Stimulated activated CD4-positive, alpha-beta T cell treated with anti-CD3 and anti-CD28 coated beads, Interleukin-12 subunit alpha, Interleukin-12 subunit beta, amount 100 ng/mL, for 48 hours (primary cell): ENCODE results near the gene IQGAP3.

Source experiments
- DNase-seq, 3 donors: peaks; one replicate each; pipeline ENCODE4 v3.0.0-alpha.2; 2020; ENCODE audit warnings: low read depth in 2 of 3, low spot score in 1 of 3

Gene IQGAP3

GRCh38 chr1:156543066-156543465 is 29.3 kb downstream of the IQGAP3 start:
- DNase-seq = no peak

- no peak for DNase-seq
These were observed 31.4 kb downstream of the IQGAP3 start for GRCh38 chr1:156540955-156541354.

GRCh38 chr1:156539818-156540355 is 32.5 kb downstream of the IQGAP3 start:
- no peak for DNase-seq

DNA sequence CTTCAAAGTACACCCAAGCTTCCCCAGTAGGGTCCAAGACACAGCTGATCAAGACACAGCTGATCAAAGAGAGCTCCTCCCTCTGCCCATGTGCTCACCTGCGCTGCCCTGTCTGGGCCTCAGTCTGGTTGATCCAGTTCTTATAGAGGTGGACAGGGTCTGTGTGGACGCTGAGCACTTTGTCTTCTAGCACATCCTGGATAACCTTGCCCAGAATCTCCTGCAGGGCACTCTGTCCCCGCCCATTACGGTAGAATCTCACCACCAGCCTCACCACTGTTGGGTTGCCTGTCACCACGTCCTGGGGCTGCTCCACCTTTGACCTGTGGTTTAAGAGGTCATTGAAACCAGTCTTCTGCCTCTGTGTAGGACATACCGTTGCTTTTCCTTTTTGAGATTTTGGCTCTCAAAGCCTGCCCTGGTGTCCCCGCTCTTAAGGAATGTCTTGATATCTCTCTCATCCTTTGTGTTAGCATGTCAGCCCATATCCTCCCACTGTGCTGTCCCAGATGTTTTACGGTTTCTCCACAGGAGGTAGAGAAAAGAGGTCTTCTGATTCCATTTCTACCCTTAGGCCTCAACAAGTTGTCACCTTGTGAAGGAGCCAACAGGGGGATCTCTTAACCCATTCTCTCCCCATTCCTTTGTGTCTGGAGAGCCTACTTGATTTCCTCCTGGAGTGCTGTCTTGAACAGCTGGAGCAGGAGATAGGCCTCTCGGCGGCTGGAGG is 33.5 kb downstream of the IQGAP3 start:
- DNase-seq = no peak

GRCh38 chr1:156537027-156537426 is 35.3 kb downstream of the IQGAP3 start:
- DNase-seq = no peak

DNA sequence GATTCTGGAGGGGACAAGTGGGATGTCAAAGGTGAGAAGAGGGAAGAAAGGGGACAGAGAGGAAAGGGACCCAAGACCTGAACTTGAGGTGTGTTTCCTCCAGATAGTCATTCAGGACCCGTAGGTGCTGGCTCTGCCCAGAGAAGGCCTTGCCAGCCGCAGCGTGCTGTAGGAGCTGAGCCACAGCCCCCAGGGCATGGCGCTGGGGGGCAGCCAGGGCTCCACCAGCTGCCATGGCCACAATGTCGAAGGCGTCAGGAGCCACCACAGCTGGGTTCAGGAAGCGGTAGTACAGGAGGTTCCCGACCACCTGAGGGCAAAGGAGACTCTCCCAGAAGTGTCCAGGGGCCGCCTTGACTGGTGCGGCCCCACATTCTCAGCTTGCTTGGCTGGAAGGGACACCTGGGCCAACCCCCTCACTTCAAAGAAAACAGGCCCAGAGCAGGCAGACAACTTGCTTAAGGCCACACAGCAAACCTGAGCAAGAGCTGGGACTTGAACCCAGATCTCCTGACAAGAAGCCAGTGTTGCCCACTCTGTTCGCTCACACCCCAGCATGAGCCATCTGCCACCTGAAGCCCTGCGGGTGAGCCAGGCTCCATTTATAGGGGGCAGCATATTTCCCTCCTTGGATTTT is 37.8 kb downstream of the IQGAP3 start:
- no peak for DNase-seq

- no peak for DNase-seq
These were observed 38.7 kb downstream of the IQGAP3 start for GRCh38 chr1:156533568-156534220.

- no peak for DNase-seq
These were observed 40.0 kb downstream of the IQGAP3 start for GRCh38 chr1:156532374-156532773.

GRCh38 chr1:156530006-156530405 is 42.4 kb downstream of the IQGAP3 start:
- DNase-seq = no peak

GRCh38 chr1:156528875-156529425 is 43.4 kb downstream of the IQGAP3 start:
- DNase-seq = no peak

GRCh38 chr1:156528231-156528630 is 44.1 kb downstream of the IQGAP3 start:
- DNase-seq = no peak

DNA sequence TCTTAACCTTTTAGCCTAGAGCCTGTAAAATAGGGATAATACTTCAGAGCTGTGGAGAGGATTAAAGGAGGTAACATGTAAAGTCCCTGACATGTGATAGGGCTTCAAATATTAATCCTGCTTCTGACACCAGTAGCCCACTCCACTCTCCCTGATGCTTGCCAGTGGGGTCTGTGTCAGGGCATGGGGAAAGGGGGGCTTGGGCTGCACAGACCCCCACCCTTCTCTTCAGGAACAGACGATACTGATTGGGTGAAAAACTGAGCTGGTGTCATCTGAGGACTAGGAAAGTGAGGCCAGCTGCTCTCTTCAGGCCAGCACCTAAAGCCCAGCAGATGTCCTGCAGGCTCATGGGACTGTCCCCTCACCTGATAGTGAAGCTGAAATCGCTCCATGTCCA is 44.8 kb downstream of the IQGAP3 start:
- no peak for DNase-seq

DNA sequence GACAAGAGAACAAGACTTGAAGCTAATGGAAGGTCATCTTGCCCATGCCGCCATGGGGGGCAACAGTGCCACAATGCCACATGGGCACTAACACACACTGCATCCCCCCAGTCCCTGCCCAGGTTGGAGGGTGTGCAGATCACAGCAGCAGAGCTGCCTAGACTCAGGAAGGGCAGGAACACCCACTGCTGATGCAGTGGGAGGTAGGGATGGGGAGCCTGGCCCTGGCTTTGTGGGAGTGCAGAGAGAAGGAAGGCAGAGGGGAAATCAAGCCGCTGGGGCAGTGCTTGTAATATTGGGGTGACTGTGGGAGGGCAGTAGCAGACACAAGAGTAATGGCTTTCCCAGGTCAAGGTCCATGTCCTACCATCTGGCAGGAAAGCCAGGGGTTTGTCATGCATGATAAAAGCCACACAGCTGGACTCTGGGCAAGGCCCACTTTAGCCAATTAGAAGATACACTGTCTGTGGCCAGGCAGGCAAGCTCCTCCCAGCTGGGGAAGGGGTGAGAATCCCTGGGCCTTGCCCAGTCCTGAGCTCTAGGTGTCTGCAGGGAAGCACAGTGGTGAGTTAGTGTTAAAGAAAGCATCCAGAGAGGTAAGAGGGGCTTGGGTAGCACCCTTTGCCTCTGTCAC is 46.4 kb downstream of the IQGAP3 start:
- no peak for DNase-seq

GRCh38 chr1:156525071-156525501 is 47.3 kb downstream of the IQGAP3 start:
- DNase-seq = no peak

DNA sequence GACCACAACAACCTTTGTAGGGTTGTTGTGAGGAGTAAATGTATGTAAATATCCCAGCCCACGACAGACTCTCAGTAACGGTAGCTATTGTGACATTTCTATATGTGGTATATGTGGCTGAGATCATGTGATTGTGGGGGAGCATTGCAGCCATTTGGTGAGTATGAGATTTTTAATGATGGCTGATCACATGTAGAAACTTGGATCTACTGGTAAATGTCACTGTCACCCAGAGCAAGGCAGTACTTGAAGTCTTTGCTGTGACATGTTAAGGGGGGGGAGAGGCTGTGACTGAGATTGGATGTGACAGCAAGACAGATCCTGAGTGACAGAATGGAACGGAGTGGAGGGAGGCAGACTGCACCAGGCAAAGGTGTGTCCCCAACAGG is 47.9 kb downstream of the IQGAP3 start:
- DNase-seq = no peak

DNA sequence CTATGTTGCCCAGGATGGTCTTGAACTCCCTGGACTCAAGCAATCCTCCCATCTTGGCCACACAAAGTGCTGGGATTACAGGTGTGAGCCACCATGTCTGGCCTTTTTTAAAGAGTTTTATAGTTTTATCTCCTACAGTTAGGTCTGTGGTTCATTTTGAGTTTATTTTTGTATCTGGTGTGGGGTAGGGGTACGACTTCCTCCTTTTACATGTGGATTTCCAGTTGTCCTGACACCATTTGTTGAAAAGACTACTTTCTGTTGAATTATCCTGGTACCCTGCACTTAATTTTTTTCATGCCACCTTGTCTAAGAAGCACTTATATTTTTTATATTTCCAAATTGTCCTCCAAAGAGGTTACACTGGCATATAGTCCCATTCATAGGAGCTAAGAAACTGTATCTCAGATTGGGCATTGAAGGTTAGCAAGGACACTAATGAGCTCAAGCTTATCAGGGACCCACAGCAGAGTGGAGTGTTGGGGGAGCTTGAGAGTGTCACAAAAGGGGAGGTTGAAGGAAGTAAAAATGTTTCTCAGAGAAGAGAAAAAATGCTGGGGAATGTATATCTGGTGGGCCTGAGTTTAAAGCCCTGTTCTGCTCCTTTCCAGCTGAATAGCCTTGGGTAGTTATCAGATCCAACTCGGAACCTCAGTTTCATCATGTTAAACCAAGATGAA is 48.4 kb downstream of the IQGAP3 start:
- no peak for DNase-seq

- no peak for DNase-seq
These were observed 49.9 kb downstream of the IQGAP3 start for GRCh38 chr1:156522443-156522970.

DNA sequence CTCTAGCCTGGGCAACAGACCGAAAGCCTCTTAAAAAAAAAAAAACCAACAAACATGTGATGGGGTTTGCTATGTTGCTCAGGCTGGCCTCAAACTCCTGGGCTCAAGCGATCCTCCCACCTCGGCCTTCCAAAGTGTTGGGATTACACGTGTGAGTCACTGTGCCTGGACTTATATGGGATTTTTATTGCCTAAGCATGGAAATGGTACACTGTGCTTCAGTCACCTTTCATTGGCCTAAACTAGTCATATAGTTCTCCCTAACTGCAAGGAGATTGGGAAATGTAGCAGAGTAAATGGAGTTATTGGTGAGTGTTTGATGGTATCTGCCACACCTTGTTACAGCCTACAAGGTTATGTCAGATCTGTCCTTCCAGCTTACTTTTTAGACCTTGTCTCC is 54.6 kb downstream of the IQGAP3 start:
- DNase-seq = no peak

DNA sequence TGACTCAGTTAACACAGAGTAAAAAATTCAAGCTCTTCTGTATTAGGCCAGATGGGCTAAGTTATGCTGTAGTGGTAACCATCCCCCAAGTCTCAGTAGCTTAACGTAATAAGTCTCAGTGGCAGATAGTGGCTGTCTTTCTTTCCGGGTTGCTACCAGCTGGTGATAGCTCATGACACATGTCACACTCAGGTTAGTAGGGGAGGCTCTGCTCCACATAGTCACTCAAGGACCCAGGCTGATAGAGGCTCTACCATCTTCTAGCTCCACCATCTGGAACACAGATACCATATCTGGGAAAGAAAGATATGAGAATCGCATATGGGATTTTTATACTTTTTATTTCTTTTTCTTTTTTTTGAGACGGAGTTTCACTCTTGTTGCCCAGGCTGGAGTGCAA is 55.5 kb downstream of the IQGAP3 start:
- no peak for DNase-seq

GRCh38 chr1:156515956-156516355 is 56.4 kb downstream of the IQGAP3 start:
- no peak for DNase-seq

DNA sequence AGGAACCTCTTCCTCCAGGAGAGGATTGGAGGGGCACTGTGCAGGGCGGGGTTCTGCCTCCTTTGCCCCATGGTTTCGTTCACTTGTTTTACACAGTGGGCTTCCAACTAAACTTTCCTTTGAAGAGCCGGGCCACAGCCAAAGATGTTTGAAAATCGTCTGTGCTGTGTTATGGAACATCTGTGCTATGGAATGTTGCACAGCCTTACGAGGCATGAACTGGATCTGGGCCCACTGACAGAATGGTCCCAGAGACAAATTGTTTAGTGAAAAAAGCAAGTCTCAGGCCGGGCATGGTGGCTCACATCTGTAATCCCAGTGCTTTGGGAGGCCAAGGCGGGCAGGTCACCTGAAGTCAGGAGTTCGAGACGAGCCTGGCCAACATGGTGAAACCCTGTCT is 59.2 kb downstream of the IQGAP3 start:
- DNase-seq = no peak
